Measurements from ENCODE around the gene GAGE10.

DNA sequence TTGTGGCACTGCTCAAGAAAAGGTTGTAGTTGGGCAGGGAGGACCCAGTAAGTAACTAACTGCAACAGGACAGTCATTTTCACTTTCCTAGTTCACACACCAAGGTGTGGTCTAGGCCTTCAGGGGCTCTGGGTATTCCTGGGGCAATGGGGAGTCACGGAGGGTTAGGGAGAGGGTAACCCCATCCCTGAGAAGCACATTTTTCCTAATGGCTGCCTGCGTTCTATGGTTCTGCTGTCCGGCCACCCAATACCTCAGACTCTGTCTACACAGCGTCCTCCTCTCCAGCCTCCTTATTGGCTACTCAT lies 34.8 kb upstream of the GAGE10 start:
- TF ChIP-seq, protein P1, sequence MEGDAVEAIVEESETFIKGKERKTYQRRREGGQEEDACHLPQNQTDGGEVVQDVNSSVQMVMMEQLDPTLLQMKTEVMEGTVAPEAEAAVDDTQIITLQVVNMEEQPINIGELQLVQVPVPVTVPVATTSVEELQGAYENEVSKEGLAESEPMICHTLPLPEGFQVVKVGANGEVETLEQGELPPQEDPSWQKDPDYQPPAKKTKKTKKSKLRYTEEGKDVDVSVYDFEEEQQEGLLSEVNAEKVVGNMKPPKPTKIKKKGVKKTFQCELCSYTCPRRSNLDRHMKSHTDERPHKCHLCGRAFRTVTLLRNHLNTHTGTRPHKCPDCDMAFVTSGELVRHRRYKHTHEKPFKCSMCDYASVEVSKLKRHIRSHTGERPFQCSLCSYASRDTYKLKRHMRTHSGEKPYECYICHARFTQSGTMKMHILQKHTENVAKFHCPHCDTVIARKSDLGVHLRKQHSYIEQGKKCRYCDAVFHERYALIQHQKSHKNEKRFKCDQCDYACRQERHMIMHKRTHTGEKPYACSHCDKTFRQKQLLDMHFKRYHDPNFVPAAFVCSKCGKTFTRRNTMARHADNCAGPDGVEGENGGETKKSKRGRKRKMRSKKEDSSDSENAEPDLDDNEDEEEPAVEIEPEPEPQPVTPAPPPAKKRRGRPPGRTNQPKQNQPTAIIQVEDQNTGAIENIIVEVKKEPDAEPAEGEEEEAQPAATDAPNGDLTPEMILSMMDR (IDR thresholded peaks at IDR 0.05) = no peak
- no peak for TF ChIP-seq POLR2A (IDR thresholded peaks at IDR 0.05)

Data from heart left ventricle (tissue), 13 donors.